Cardiac atrium fibroblast (primary cell): ENCODE measurements around the gene MSL3. TPM values are rescaled to one million over a fixed set of nuclear protein-coding genes. Genes with fewer than 3 reads are reported as not detected.

Experiments
- total RNA-seq: library from RNA; depleted of rRNA; stranded (reverse); fragments of >200 nt; gene quantifications from 2 replicates; pipeline ENCODE4 v1.2.3, GENCODE V29; 2015

The MSL3 gene
- total RNA-seq: 22.4 and 33.6 TPM in 2 replicates

DNA sequence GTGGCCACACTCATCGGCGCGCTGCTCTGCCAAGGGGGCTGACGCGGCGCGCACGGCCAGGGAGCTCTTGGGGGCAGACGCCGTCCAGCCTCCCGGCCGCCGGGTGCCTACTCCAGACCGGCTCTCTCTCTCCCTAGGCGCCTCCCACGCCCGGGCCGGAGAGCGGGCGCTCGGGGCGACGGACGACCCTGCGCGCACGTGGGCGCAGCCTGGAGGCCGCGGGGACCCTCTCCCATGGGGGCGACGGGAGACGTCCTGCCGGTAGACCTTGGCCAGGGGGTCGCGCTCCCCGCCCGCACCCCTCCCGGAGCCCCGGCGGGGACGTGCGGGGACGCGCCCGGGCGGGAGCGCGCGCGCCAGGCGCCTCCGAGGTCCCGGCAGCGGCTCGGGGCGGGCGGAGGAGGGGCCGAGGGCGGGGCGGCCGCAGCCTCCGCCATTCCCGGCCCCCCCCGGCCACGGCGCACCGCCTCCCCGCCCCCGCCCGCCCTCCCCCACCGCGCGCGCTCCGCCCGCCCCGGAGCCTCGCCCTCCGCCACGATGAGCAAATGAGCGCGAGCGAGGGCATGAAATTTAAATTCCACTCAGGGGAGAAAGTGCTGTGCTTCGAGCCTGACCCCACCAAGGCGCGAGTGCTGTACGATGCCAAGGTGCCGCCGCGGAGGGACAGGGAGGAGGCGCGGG, at the start of gene MSL3:
Gene MSL3, plus strand, starts transcription at position 519 of the 681 bp plus-strand sequence. Its CDS starts 27 bp downstream, at position 546.

Other genes with a start within 250 kb of the MSL3 start
- 19.8 and 33.0 TPM in 2 replicates for gene ARHGAP6, start 92.3 kb upstream of the MSL3 start, total RNA-seq